HepG2 (cell line): ENCODE measurements around the gene RCCD1. TPM values are rescaled to one million over a fixed set of nuclear protein-coding genes. Genes with fewer than 3 reads are reported as not detected.

ENCODE experiments used
- ATAC-seq: fragments of 200-7000 bp; cut with Tn5 transposase; 3 replicates; pipeline ENCODE4 v1.9.1; 2020; ENCODE audit warnings: mild to moderate bottlenecking, moderate library complexity
- BruUV-seq: library from RNA; stranded (reverse); fragments of 400-500 nt; replicated peaks from 2 replicates; lab custom pipeline; 2021; lab: Mats Ljungman, UMichigan
- CTCF ChIA-PET: fragments of 300-600 bp; formaldehyde crosslinking; extraction: SDS; loops from one replicate; lab custom pipeline; 2021; ENCODE audit warnings: low total read pairs, inconsistent platforms, low intra/inter-chr PET ratio; lab: Yijun Ruan, JAX
- POLR2A ChIA-PET: fragments of 350-600 bp; sonication (Branson Sonifier 250); formaldehyde crosslinking; loops from one replicate; lab custom pipeline; 2020; ENCODE audit warnings: antibody characterized with exemption, inconsistent platforms; lab: Yijun Ruan, JAX
- DNase-seq: peaks from one replicate; pipeline ENCODE4 v3.0.0-alpha.2; 2015; ENCODE audit warnings: low spot score
- FAIRE-seq: peaks from 3 replicates; lab custom pipeline; 2011; peaks lifted over from hg19 to GRCh38; lab: Jason Lieb, UNC
- H2AFZ ChIP-seq: one replicate; pipeline ENCODE4 v1.6.1; 2011; ENCODE audit warnings: low read length, inconsistent platforms
- H3K27ac ChIP-seq: fragments of 300-600 bp; 3 replicates; pipeline ENCODE4 v1.8.0; 2011; ENCODE audit warnings: mixed run types, mild to moderate bottlenecking, mixed read lengths, low read length, inconsistent platforms; ENCODE audit not compliant: insufficient read depth; ENCODE audit errors: extremely low read length
- H3K27me3 ChIP-seq, 2 experiments: fragments of 200-600 bp in 1 of 2; 2 replicates in 1 of 2; 3 replicates in 1 of 2; pipeline versions ENCODE4 v1.6.0 to v1.8.0; 2011; ENCODE audit warnings: low read length in 2 of 2, mild to moderate bottlenecking in 2 of 2, moderate library complexity in 2 of 2, inconsistent platforms in 1 of 2; ENCODE audit not compliant: insufficient read depth in 2 of 2, control insufficient read depth in 1 of 2
- H3K36me3 ChIP-seq, 2 experiments: fragments of 200-600 bp in 1 of 2; replicated peaks in 1 of 2; 2 replicates in 1 of 2; 3 replicates in 1 of 2; pipeline versions ENCODE4 v1.5.1 to v1.8.0; 2011; ENCODE audit warnings: low read length in 2 of 2, inconsistent platforms in 1 of 2; ENCODE audit not compliant: insufficient read depth in 2 of 2, control insufficient read depth in 1 of 2
- H3K4me1 ChIP-seq: 2 replicates; pipeline ENCODE4 v1.5.1; 2012; ENCODE audit warnings: low read length, inconsistent platforms; ENCODE audit not compliant: insufficient read depth
- H3K4me2 ChIP-seq: 2 replicates; pipeline ENCODE4 v1.6.0; 2011; ENCODE audit warnings: low read depth, low read length, inconsistent platforms
- H3K4me3 ChIP-seq, 3 experiments: fragments of 200-600 bp in 1 of 3; sonication (generic), shearing (Covaris generic) in 1 of 3; replicated peaks in 1 of 3; 2 replicates each; pipeline ENCODE4 v1.5.1; 2011 to 2016; ENCODE audit warnings: low read length in 3 of 3, inconsistent platforms in 2 of 3, low read depth in 2 of 3, mild to moderate bottlenecking in 2 of 3, control low read depth in 1 of 3, mixed read lengths in 1 of 3; ENCODE audit not compliant: insufficient read depth in 1 of 3
- H3K79me2 ChIP-seq: one replicate; pipeline ENCODE4 v1.6.1; 2011; ENCODE audit warnings: low read length, inconsistent platforms; ENCODE audit not compliant: insufficient read depth
- H3K9ac ChIP-seq: 2 replicates; pipeline ENCODE4 v1.6.0; 2011; ENCODE audit warnings: mild to moderate bottlenecking, low read depth, low read length, inconsistent platforms; ENCODE audit not compliant: insufficient read depth
- H3K9me3 ChIP-seq: 2 replicates; pipeline ENCODE4 v1.5.1; 2012; ENCODE audit warnings: mild to moderate bottlenecking, low read length
- H4K20me1 ChIP-seq: 2 replicates; pipeline ENCODE4 v1.6.0; 2011; ENCODE audit warnings: inconsistent platforms, mild to moderate bottlenecking, low read length, moderate library complexity; ENCODE audit not compliant: insufficient read depth
- REL ChIP-seq: sonication (generic); formaldehyde crosslinking; conservative IDR thresholded peaks from 2 replicates; pipeline ENCODE4 v1.8.0; 2022; ENCODE audit warnings: mild to moderate bottlenecking, missing genetic modification reagents, moderate library complexity
- SMAD9 ChIP-seq: sonication (generic); formaldehyde crosslinking; IDR thresholded peaks from 2 replicates; pipeline ENCODE4 v1.5.1; 2020; ENCODE audit warnings: mild to moderate bottlenecking, missing genetic modification reagents
- TBP ChIP-seq: sonication (generic); formaldehyde crosslinking; IDR thresholded peaks from 2 replicates; pipeline ENCODE4 v1.5.0; 2020; ENCODE audit warnings: missing genetic modification reagents
- ZFP36 ChIP-seq: fragments of 150-350 bp; IDR thresholded peaks from 2 replicates; pipeline ENCODE4 v1.6.1; 2018; ENCODE audit warnings: borderline replicate concordance, low read length, low read depth; ENCODE audit not compliant: partially characterized antibody
- WGBS: methylation state at CpG from one replicate; pipeline ENCODE4 v1.1.6; 2017; ENCODE audit warnings: low lambda C conversion rate; 5-methylcytosine and 5-hydroxymethylcytosine counted together
- in situ Hi-C: cut with HindIII; loops from 2 replicates; pipeline ENCODE4 v1.10.0; 2017; ENCODE audit warnings: low pct_unique_long_range_greater_than_20kb; ENCODE audit not compliant: extremely low pct_ligation_motif_present
- intact Hi-C: fragments of 100-400 bp; cut with micrococcal nuclease; formaldehyde crosslinking; loops from one replicate; pipeline ENCODE4 v1.10.0; 2022; ENCODE audit not compliant: unreplicated experiment
- polyA plus RNA-seq, 8 experiments: library from polyadenylated mRNA; depleted of rRNA in 3 of 8; stranded (reverse) in 7 of 8; unstranded in 1 of 8; fragments of >200 nt; fragmentation: Illumina TruSeq in 4 of 8; extraction: Trizol in 4 of 8; gene quantifications; 2 replicates each; pipeline versions ENCODE4 v1.2.1 to v1.2.3, GENCODE V29; 2011 to 2016; ENCODE audit warnings: low read depth in 4 of 8, missing spikeins in 1 of 8, mixed read lengths in 1 of 8; ENCODE audit not compliant: insufficient read depth in 1 of 8
- total RNA-seq, 5 experiments: library from RNA; depleted of rRNA; stranded (reverse); fragments of >200 nt; fragmentation: Illumina TruSeq; extraction: Trizol; gene quantifications; 2 replicates each; pipeline ENCODE4 v1.2.3, GENCODE V29; 2016; ENCODE audit warnings: low read depth in 1 of 5
- TF ChIP-seq, protein P1 (sequence below): IDR thresholded peaks from 2 replicates; pipeline ENCODE4 v1.6.1; 2016; ENCODE audit warnings: low read depth, missing genetic modification reagents, missing compliant biosample characterization

RCCD1 gene
- total and polyA plus RNA-seq, 2 of the 13 experiments (the other 11 are each of a cell fraction or from before 2014, with no cell fraction given), result 14.1 to 15.1 TPM

- no peak for TF ChIP-seq SMAD9 (CRISPR knock-in tag)
- no peak for TF ChIP-seq REL (CRISPR knock-in tag)
- no peak for TF ChIP-seq ZFP36
- TF ChIP-seq, protein P1, sequence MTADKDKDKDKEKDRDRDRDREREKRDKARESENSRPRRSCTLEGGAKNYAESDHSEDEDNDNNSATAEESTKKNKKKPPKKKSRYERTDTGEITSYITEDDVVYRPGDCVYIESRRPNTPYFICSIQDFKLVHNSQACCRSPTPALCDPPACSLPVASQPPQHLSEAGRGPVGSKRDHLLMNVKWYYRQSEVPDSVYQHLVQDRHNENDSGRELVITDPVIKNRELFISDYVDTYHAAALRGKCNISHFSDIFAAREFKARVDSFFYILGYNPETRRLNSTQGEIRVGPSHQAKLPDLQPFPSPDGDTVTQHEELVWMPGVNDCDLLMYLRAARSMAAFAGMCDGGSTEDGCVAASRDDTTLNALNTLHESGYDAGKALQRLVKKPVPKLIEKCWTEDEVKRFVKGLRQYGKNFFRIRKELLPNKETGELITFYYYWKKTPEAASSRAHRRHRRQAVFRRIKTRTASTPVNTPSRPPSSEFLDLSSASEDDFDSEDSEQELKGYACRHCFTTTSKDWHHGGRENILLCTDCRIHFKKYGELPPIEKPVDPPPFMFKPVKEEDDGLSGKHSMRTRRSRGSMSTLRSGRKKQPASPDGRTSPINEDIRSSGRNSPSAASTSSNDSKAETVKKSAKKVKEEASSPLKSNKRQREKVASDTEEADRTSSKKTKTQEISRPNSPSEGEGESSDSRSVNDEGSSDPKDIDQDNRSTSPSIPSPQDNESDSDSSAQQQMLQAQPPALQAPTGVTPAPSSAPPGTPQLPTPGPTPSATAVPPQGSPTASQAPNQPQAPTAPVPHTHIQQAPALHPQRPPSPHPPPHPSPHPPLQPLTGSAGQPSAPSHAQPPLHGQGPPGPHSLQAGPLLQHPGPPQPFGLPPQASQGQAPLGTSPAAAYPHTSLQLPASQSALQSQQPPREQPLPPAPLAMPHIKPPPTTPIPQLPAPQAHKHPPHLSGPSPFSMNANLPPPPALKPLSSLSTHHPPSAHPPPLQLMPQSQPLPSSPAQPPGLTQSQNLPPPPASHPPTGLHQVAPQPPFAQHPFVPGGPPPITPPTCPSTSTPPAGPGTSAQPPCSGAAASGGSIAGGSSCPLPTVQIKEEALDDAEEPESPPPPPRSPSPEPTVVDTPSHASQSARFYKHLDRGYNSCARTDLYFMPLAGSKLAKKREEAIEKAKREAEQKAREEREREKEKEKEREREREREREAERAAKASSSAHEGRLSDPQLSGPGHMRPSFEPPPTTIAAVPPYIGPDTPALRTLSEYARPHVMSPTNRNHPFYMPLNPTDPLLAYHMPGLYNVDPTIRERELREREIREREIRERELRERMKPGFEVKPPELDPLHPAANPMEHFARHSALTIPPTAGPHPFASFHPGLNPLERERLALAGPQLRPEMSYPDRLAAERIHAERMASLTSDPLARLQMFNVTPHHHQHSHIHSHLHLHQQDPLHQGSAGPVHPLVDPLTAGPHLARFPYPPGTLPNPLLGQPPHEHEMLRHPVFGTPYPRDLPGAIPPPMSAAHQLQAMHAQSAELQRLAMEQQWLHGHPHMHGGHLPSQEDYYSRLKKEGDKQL (CRISPR knock-in tag), result no peak
- no peak for TF ChIP-seq TBP (CRISPR knock-in tag)
- ChIA-PET POLR2A (no interaction called here), CTCF (no interaction called here)
- no peak for FAIRE-seq
- H3K9me3 ChIP-seq, result no peaks in the 10 kb centered on the region
- no TSS peak for BruUV-seq
- no peaks in the 10 kb centered on the region for H3K79me2 ChIP-seq
- in situ Hi-C loops, result loop anchor here (25.0 kb wide), 1 partner anchor 315 kb away; no protein-coding TSS in a partner anchor
- H3K4me3 ChIP-seq, result no peak overlapping the region
- H3K27ac ChIP-seq, result no peak overlapping the region
- intact Hi-C loops, result no loop called here
- peaks cover 20 to 74% of the 10 kb centered on the region in 2 experiments; a peak in 4 of 5 replicates for H3K36me3 ChIP-seq
- H3K27me3 ChIP-seq, result no peaks in the 10 kb centered on the region
- H3K4me2 ChIP-seq, result no peak overlapping the region
- DNase-seq, result no peak
- H4K20me1 ChIP-seq, result no peaks in the 10 kb centered on the region
- no peak overlapping the region for H3K9ac ChIP-seq
- no peaks in the 10 kb centered on the region for H3K4me1 ChIP-seq
- no peak for ATAC-seq
- H2AFZ ChIP-seq, result no peak overlapping the region
- WGBS, result 99% methylated on average over 13 of the region's 18 CpGs
These were observed 6.9 kb upstream of the RCCD1 start for GRCh38 chr15:90947577-90948357.
